ENCODE data around the gene HDAC9.

Gene HDAC9

GRCh38 chr7:18939771-18940592 is 444.4 kb downstream of the HDAC9 start:
- DNase-seq (ENCODE audit: extremely low read depth, low read depth), result no peak
- no peak overlapping the region for H3K4me3 ChIP-seq (replicated peaks; ENCODE audit: low read depth, low read length)

GRCh38 chr7:18940593-18941134 is 445.1 kb downstream of the HDAC9 start:
- H3K4me3 ChIP-seq (replicated peaks; ENCODE audit: low read depth, low read length), result no peak overlapping the region
- TF ChIP-seq CTCF (IDR thresholded peaks at IDR 0.05; ENCODE audit: low read depth, low read length, missing control alignments), result no peak
- DNase-seq (ENCODE audit: extremely low read depth, low read depth), result no peak

More at GRCh38 chr7:18939771-18940592, 444.4 kb downstream of the HDAC9 start:
- TF ChIP-seq CTCF (IDR thresholded peaks at IDR 0.05; ENCODE audit: low read depth, low read length, missing control alignments), result no peak

GRCh38 chr7:18941207-18941606 is 445.7 kb downstream of the HDAC9 start:
- TF ChIP-seq CTCF (IDR thresholded peaks at IDR 0.05; ENCODE audit: low read depth, low read length, missing control alignments), result no peak
- no peak for DNase-seq (ENCODE audit: extremely low read depth, low read depth)
- H3K4me3 ChIP-seq (replicated peaks; ENCODE audit: low read depth, low read length), result no peak overlapping the region

GRCh38 chr7:18948521-18948920 is 453.0 kb downstream of the HDAC9 start:
- H3K4me3 ChIP-seq (replicated peaks; ENCODE audit: low read depth, low read length), result no peak overlapping the region
- no peak for TF ChIP-seq CTCF (IDR thresholded peaks at IDR 0.05; ENCODE audit: low read depth, low read length, missing control alignments)
- no peak for DNase-seq (ENCODE audit: extremely low read depth, low read depth)

GRCh38 chr7:18952846-18953245 is 457.3 kb downstream of the HDAC9 start:
- no peak for DNase-seq (ENCODE audit: extremely low read depth, low read depth)
- no peak overlapping the region for H3K4me3 ChIP-seq (replicated peaks; ENCODE audit: low read depth, low read length)
- no peak for TF ChIP-seq CTCF (IDR thresholded peaks at IDR 0.05; ENCODE audit: low read depth, low read length, missing control alignments)

- H3K4me3 ChIP-seq (replicated peaks; ENCODE audit: low read depth, low read length), result no peak overlapping the region
- TF ChIP-seq CTCF (IDR thresholded peaks at IDR 0.05; ENCODE audit: low read depth, low read length, missing control alignments), result no peak
- no peak for DNase-seq (ENCODE audit: extremely low read depth, low read depth)
Observed at GRCh38 chr7:18958627-18959026, 463.1 kb downstream of the HDAC9 start.
